ENCODE measurements around the gene ATXN7L1. TPM values are rescaled to one million over a fixed set of nuclear protein-coding genes. Genes with fewer than 3 reads are reported as not detected.

The ATXN7L1 gene
- total and polyA plus RNA-seq, 2 experiments from 2014 or later, result 6.4 to 8.6 TPM

GRCh38 chr7:105741982-105742381 is 134.4 kb downstream of the ATXN7L1 start:
- Histone ChIP-seq H3K27ac (no peak overlapping the region), H3K27me3 (no peaks in the 10 kb centered on the region), H3K36me3 (no peaks in the 10 kb centered on the region), H3K9me3 (ENCODE audit: low read depth) (no peaks in the 10 kb centered on the region), H3K4me1 (ENCODE audit: low read depth) (no peaks in the 10 kb centered on the region), H3K4me3 (no peak overlapping the region)
- no peak for DNase-seq (ENCODE audit: low read depth in 1 of 2, low spot score in 1 of 2)
- no peak for TF ChIP-seq CTCF (IDR thresholded peaks at IDR 0.05; ENCODE audit: low read depth, low read length)

GRCh38 chr7:105738133-105738532 is 138.3 kb downstream of the ATXN7L1 start:
- Histone ChIP-seq H3K4me1 (ENCODE audit: low read depth) (peaks cover 3% of the 10 kb centered on the region), H3K27me3 (no peaks in the 10 kb centered on the region)
- no peak for TF ChIP-seq CTCF (IDR thresholded peaks at IDR 0.05; ENCODE audit: low read depth, low read length)

GRCh38 chr7:105734233-105734632 is 142.2 kb downstream of the ATXN7L1 start:
- Histone ChIP-seq H3K36me3 (no peaks in the 10 kb centered on the region), H3K27ac (no peak overlapping the region), H3K4me3 (no peak overlapping the region), H3K27me3 (no peaks in the 10 kb centered on the region), H3K4me1 (ENCODE audit: low read depth) (peaks cover 3% of the 10 kb centered on the region), H3K9me3 (ENCODE audit: low read depth) (no peaks in the 10 kb centered on the region)
- no peak for TF ChIP-seq CTCF (IDR thresholded peaks at IDR 0.05; ENCODE audit: low read depth, low read length)
- DNase-seq (ENCODE audit: low read depth in 1 of 2, low spot score in 1 of 2), result no peak

More at GRCh38 chr7:105738133-105738532, 138.3 kb downstream of the ATXN7L1 start:
- Histone ChIP-seq H3K9me3 (ENCODE audit: low read depth) (no peaks in the 10 kb centered on the region), H3K4me3 (no peak overlapping the region), H3K27ac (no peak overlapping the region), H3K36me3 (no peaks in the 10 kb centered on the region)
- DNase-seq (ENCODE audit: low read depth in 1 of 2, low spot score in 1 of 2), result no peak

GRCh38 chr7:105731042-105731441 is 145.4 kb downstream of the ATXN7L1 start:
- Histone ChIP-seq H3K27me3 (no peaks in the 10 kb centered on the region), H3K4me3 (no peak overlapping the region), H3K36me3 (no peaks in the 10 kb centered on the region), H3K4me1 (ENCODE audit: low read depth) (peaks cover 3% of the 10 kb centered on the region), H3K27ac (no peak overlapping the region), H3K9me3 (ENCODE audit: low read depth) (no peaks in the 10 kb centered on the region)
- DNase-seq (ENCODE audit: low read depth in 1 of 2, low spot score in 1 of 2), result no peak
- no peak for TF ChIP-seq CTCF (IDR thresholded peaks at IDR 0.05; ENCODE audit: low read depth, low read length)

- H3K27me3 ChIP-seq, result no peaks in the 10 kb centered on the region
- H3K4me3 ChIP-seq, result no peak overlapping the region
- no peaks in the 10 kb centered on the region for H3K36me3 ChIP-seq
- no peaks in the 10 kb centered on the region for H3K9me3 ChIP-seq (ENCODE audit: low read depth)
- DNase-seq (ENCODE audit: low read depth in 1 of 2, low spot score in 1 of 2), result no peak
- TF ChIP-seq CTCF (IDR thresholded peaks at IDR 0.05; ENCODE audit: low read depth, low read length), result no peak
- no peak overlapping the region for H3K27ac ChIP-seq
- H3K4me1 ChIP-seq (ENCODE audit: low read depth), result no peaks in the 10 kb centered on the region
These were observed 148.4 kb downstream of the ATXN7L1 start for GRCh38 chr7:105728028-105728427.

- no peaks in the 10 kb centered on the region for H3K27me3 ChIP-seq
- no peak for DNase-seq (ENCODE audit: low read depth in 1 of 2, low spot score in 1 of 2)
- TF ChIP-seq CTCF (IDR thresholded peaks at IDR 0.05; ENCODE audit: low read depth, low read length), result no peak
- H3K4me3 ChIP-seq, result no peak overlapping the region
- H3K36me3 ChIP-seq, result no peaks in the 10 kb centered on the region
- H3K27ac ChIP-seq, result no peak overlapping the region
- H3K4me1 ChIP-seq (ENCODE audit: low read depth), result peaks cover 5% of the 10 kb centered on the region
- no peaks in the 10 kb centered on the region for H3K9me3 ChIP-seq (ENCODE audit: low read depth)
These were observed 151.7 kb downstream of the ATXN7L1 start for GRCh38 chr7:105724688-105725087.
